Astrocyte (in vitro differentiated cells and primary cell): ENCODE results near the gene ECSIT.

Experiments used
- EZH2 ChIP-seq: IDR thresholded peaks from 2 replicates; pipeline ENCODE4 v1.6.1; 2012; ENCODE audit warnings: mild to moderate bottlenecking, low read length, inconsistent platforms; ENCODE audit not compliant: insufficient read depth
- TF ChIP-seq, protein P1 (sequence below): IDR thresholded peaks from 2 replicates; pipeline ENCODE4 v1.5.1; 2011; ENCODE audit warnings: low read depth, mild to moderate bottlenecking, inconsistent platforms, low read length, moderate library complexity; ENCODE audit not compliant: insufficient read depth

GRCh38 chr19:11549386-11549953, 20.5 kb upstream of the ECSIT start:
- TF ChIP-seq, protein P1, sequence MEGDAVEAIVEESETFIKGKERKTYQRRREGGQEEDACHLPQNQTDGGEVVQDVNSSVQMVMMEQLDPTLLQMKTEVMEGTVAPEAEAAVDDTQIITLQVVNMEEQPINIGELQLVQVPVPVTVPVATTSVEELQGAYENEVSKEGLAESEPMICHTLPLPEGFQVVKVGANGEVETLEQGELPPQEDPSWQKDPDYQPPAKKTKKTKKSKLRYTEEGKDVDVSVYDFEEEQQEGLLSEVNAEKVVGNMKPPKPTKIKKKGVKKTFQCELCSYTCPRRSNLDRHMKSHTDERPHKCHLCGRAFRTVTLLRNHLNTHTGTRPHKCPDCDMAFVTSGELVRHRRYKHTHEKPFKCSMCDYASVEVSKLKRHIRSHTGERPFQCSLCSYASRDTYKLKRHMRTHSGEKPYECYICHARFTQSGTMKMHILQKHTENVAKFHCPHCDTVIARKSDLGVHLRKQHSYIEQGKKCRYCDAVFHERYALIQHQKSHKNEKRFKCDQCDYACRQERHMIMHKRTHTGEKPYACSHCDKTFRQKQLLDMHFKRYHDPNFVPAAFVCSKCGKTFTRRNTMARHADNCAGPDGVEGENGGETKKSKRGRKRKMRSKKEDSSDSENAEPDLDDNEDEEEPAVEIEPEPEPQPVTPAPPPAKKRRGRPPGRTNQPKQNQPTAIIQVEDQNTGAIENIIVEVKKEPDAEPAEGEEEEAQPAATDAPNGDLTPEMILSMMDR: no peak
- TF ChIP-seq EZH2: no peak
